Osteoblast (primary cell): ENCODE results near the gene HRAS. TPM values are rescaled to one million over a fixed set of nuclear protein-coding genes. Genes with fewer than 3 reads are reported as not detected.
A peak's percentile ranks its signal among the peaks of the same experiment; 100 is the strongest.

Experiments used
- DNase-seq: peaks from one replicate; pipeline ENCODE4 v3.0.0; 2011; ENCODE audit warnings: low spot score, mixed read lengths; ENCODE audit not compliant: insufficient read length; ENCODE audit errors: missing footprints
- H2AFZ ChIP-seq: 2 replicates; pipeline ENCODE4 v1.6.0; 2011; ENCODE audit warnings: mild to moderate bottlenecking, low read length
- H3K27ac ChIP-seq: 2 replicates; pipeline ENCODE4 v1.5.1; 2011; ENCODE audit warnings: mild to moderate bottlenecking, low read depth, low read length, moderate library complexity
- H3K27me3 ChIP-seq: 2 replicates; pipeline ENCODE4 v1.6.0; 2012; ENCODE audit warnings: mild to moderate bottlenecking, control low read depth, inconsistent platforms, low read length, moderate library complexity; ENCODE audit not compliant: insufficient read depth
- H3K36me3 ChIP-seq: 2 replicates; pipeline ENCODE4 v1.5.1; 2011; ENCODE audit warnings: mild to moderate bottlenecking, low read length, control low read depth, moderate library complexity; ENCODE audit not compliant: insufficient read depth
- H3K4me1 ChIP-seq: 2 replicates; pipeline ENCODE4 v1.5.1; 2011; ENCODE audit warnings: mild to moderate bottlenecking, low read length, control low read depth, moderate library complexity; ENCODE audit not compliant: insufficient read depth
- H3K4me2 ChIP-seq: 2 replicates; pipeline ENCODE4 v1.6.0; 2011; ENCODE audit warnings: mild to moderate bottlenecking, low read length; ENCODE audit not compliant: insufficient read depth
- H3K4me3 ChIP-seq: fragments of 200-600 bp; sonication (generic); 3 replicates; pipeline ENCODE4 v1.5.1; 2012; ENCODE audit warnings: mild to moderate bottlenecking, low read length, inconsistent platforms; ENCODE audit not compliant: insufficient read depth
- H3K79me2 ChIP-seq: 2 replicates; pipeline ENCODE4 v1.6.0; 2012; ENCODE audit warnings: mild to moderate bottlenecking, low read length, control low read depth, inconsistent platforms; ENCODE audit not compliant: insufficient read depth
- H3K9me3 ChIP-seq: 2 replicates; pipeline ENCODE4 v1.5.1; 2011; ENCODE audit warnings: low read depth, low read length, control low read depth
- H4K20me1 ChIP-seq: 2 replicates; pipeline ENCODE4 v1.6.0; 2012; ENCODE audit warnings: mild to moderate bottlenecking, low read length, control low read depth; ENCODE audit not compliant: insufficient read depth
- CTCF ChIP-seq: IDR thresholded peaks from 2 replicates; pipeline ENCODE4 v1.5.1; 2011; ENCODE audit warnings: mild to moderate bottlenecking, low read depth, low read length, moderate library complexity; ENCODE audit errors: extremely low read depth
- total RNA-seq: library from RNA; depleted of rRNA; stranded (reverse); fragments of >200 nt; gene quantifications from 2 replicates; pipeline ENCODE4 v1.2.3, GENCODE V29; 2012

The HRAS gene
- total RNA-seq, 1 donor = 28.6 TPM

GRCh38 chr11:579830-580601, 44.6 kb upstream of the HRAS start:
- Histone ChIP-seq H4K20me1 (peaks cover 66% of the 10 kb centered on the region), H3K4me3 (no peak overlapping the region), H3K36me3 (peaks cover 11% of the 10 kb centered on the region), H3K4me2 (no peak overlapping the region), H2AFZ (no peak overlapping the region), H3K79me2 (peaks cover 79% of the 10 kb centered on the region), H3K4me1 (peaks cover 12% of the 10 kb centered on the region), H3K27ac (peak overlapping the region; percentile 23), H3K9me3 (no peaks in the 10 kb centered on the region), H3K27me3 (peaks cover 4% of the 10 kb centered on the region)
- peak; percentile 93 for DNase-seq
- no peak for TF ChIP-seq CTCF

- peaks cover 4% of the 10 kb centered on the region for H3K36me3 ChIP-seq
- peaks cover 6% of the 10 kb centered on the region for H3K27me3 ChIP-seq
- no peak for DNase-seq
- TF ChIP-seq CTCF = no peak
- H2AFZ ChIP-seq = no peak overlapping the region
- H3K27ac ChIP-seq = peak overlapping the region; percentile 75
- H3K79me2 ChIP-seq = peaks cover 65% of the 10 kb centered on the region
- H3K4me2 ChIP-seq = peak overlapping the region; percentile 80
- H3K4me1 ChIP-seq = peaks cover 12% of the 10 kb centered on the region
- peaks cover 52% of the 10 kb centered on the region for H4K20me1 ChIP-seq
- H3K9me3 ChIP-seq = no peaks in the 10 kb centered on the region
- peak overlapping the region; percentile 98 for H3K4me3 ChIP-seq
Measured at GRCh38 chr11:578276-579035, 43.1 kb upstream of the HRAS start.

- Histone ChIP-seq H2AFZ (no peak overlapping the region), H3K4me1 (peaks cover 12% of the 10 kb centered on the region), H3K36me3 (no peaks in the 10 kb centered on the region), H3K27me3 (peaks cover 6% of the 10 kb centered on the region), H3K79me2 (peaks cover 57% of the 10 kb centered on the region), H3K9me3 (no peaks in the 10 kb centered on the region), H3K27ac (peak overlapping the region; percentile 75), H4K20me1 (peaks cover 51% of the 10 kb centered on the region), H3K4me3 (peak overlapping the region; percentile 98), H3K4me2 (peak overlapping the region; percentile 80)
- no peak for DNase-seq
- TF ChIP-seq CTCF = no peak
Measured at GRCh38 chr11:577611-577894, 42.2 kb upstream of the HRAS start.
